Measurements from ENCODE around the gene GPHA2.

The GPHA2 gene

GRCh38 chr11:64967375-64967774 is 31.7 kb upstream of the GPHA2 start:
- DNase-seq (ENCODE audit: low read depth), result no peak
- no peak overlapping the region for H3K4me3 ChIP-seq (ENCODE audit: control insufficient read depth, low read depth, low read length)
- no peak for TF ChIP-seq CTCF (IDR thresholded peaks at IDR 0.05; ENCODE audit: control insufficient read depth, insufficient read depth, low read depth, low read length, missing control alignments)

DNA sequence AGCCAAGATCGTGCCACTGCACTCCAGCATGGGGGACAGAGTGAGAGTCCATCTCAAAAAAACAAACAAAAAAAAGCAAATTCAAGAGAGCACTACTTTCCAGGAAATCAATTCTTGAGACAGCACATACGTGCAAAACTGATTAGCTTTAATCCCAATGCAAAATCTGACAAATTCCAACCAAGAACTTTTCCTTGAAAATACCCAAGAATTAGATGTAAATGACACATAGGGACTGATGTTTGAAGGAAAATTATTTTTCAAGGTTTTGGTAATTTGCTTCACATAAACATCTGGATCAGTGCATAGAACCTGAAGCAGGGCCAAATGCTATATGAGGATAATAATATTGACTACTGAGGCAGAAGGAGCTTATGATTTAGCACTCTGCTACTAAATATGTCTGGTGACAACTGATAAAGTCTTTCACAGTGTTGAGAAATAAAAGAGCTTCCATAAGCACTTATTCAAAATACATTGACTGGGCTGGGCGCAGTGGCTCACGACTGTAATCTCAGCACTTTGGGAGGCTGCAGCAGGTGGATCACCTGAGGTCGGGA is 27.5 kb upstream of the GPHA2 start:
- no peak for DNase-seq (ENCODE audit: low read depth)
- no peak overlapping the region for H3K4me3 ChIP-seq (ENCODE audit: control insufficient read depth, low read depth, low read length)
- TF ChIP-seq CTCF (IDR thresholded peaks at IDR 0.05; ENCODE audit: control insufficient read depth, insufficient read depth, low read depth, low read length, missing control alignments), result no peak

- TF ChIP-seq CTCF (IDR thresholded peaks at IDR 0.05; ENCODE audit: control insufficient read depth, insufficient read depth, low read depth, low read length, missing control alignments), result no peak
- no peak overlapping the region for H3K4me3 ChIP-seq (ENCODE audit: control insufficient read depth, low read depth, low read length)
- DNase-seq (ENCODE audit: low read depth), result no peak
Measured at GRCh38 chr11:64960719-64961118, 25.0 kb upstream of the GPHA2 start.

- H3K4me3 ChIP-seq (ENCODE audit: control insufficient read depth, low read depth, low read length), result no peak overlapping the region
- TF ChIP-seq CTCF (IDR thresholded peaks at IDR 0.05; ENCODE audit: control insufficient read depth, insufficient read depth, low read depth, low read length, missing control alignments), result no peak
- no peak for DNase-seq (ENCODE audit: low read depth)
Measured at GRCh38 chr11:64959498-64959897, 23.8 kb upstream of the GPHA2 start.

- TF ChIP-seq CTCF (IDR thresholded peaks at IDR 0.05; ENCODE audit: control insufficient read depth, insufficient read depth, low read depth, low read length, missing control alignments), result no peak
- no peak overlapping the region for H3K4me3 ChIP-seq (ENCODE audit: control insufficient read depth, low read depth, low read length)
- DNase-seq (ENCODE audit: low read depth), result no peak
Measured at GRCh38 chr11:64954201-64954600, 18.5 kb upstream of the GPHA2 start.

DNA sequence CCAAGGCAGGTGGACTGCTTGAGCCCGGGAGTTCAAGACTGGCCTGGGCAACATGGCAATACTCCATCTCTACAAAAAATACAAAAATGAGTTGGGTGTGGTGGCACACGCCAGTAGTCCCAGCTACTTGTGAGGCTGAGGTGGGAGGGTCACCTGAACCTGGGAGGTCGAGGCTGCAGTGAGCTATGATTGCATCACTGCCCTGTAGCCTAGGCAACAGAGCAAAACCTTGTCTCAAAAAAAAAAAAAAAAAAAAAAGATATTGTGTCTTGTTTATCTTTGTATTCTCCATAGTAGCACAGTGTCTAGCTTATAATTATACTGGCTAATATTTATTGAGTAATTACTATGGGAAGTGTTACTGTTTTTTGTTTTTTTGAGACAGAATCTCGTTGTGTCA is 15.8 kb upstream of the GPHA2 start:
- TF ChIP-seq CTCF (IDR thresholded peaks at IDR 0.05; ENCODE audit: control insufficient read depth, insufficient read depth, low read depth, low read length, missing control alignments), result no peak
- no peak for DNase-seq (ENCODE audit: low read depth)
- H3K4me3 ChIP-seq (ENCODE audit: control insufficient read depth, low read depth, low read length), result no peak overlapping the region

All from AG09309 (cell line).